HG03045 (cell line): ENCODE data around the gene KMT2D.

ENCODE experiments used
- ATAC-seq: cut with Tn5 transposase; IDR thresholded peaks from one replicate; pipeline ENCODE4 v1.9.1; 2021; ENCODE audit warnings: mild to moderate bottlenecking, moderate library complexity; ENCODE audit not compliant: unreplicated experiment

KMT2D gene

DNA sequence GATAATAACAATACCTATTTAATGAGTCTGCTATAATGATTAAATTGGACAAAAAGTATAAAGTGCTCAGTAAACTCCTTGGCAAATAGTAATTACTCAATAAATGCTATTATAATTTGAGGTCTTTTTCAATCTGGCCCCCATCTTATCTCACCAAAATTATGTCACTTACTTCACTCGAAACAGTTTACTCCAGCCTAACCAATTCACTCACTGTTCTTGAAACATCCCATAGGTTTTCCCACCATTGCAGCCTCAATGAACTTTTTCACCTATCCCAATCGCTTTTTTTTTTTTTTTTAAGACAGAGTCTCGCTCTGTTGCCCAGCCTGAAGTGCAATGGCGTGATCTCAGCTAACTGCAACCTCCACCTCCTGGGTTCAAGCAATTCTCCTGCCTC lies 24.6 kb downstream of the KMT2D start:
- no peak for ATAC-seq

DNA sequence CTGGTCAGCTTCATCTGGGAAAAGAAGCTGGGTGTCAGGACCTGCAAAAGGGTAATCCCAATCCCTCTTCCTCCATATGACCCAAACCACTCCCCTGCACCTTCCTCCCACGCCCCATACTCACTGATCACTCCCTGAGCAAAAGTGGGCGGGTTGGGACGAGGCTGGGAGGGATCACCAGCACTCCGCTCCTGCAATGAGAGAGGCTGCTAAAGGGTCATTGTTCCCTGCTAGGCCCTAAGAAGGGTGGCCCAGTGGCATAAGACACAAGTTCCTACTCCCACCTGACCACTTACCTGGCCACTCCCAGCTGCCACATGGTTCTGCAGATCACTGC lies 26.3 kb downstream of the KMT2D start:
- no peak for ATAC-seq

DNA sequence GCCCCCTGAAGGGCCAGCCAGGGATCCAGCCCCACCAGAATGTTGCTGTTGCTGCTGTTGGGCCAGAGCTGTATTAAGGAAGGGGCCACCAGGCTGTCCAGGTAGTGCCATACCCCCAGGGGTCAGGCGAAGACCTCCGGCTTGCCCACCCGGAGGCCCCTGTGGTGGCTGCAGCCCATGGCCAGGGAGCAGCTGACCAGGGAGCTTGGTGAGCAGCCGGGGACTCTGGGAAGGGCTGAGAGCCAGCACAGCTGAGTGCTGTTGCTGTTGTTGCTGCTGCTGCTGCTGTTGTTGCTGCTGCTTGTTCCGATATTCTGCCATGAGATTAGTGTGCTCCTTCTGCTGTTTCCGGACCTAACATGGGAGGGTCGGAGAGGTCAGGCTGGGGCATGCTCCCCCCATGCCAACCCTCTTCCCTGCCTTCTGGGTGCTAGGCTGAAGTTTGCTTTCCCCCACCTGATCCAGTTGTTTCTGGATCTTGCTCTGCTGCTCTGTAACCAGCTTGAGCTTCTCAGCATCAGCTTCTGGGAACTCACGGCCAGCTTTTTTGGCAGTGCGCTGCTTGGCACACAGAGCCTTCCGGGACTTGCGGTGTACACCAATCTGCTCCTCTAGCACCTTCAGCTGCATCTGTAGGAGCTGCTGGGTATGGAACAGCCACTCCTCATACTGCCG lies 26.8 kb downstream of the KMT2D start:
- ATAC-seq: no peak

DNA sequence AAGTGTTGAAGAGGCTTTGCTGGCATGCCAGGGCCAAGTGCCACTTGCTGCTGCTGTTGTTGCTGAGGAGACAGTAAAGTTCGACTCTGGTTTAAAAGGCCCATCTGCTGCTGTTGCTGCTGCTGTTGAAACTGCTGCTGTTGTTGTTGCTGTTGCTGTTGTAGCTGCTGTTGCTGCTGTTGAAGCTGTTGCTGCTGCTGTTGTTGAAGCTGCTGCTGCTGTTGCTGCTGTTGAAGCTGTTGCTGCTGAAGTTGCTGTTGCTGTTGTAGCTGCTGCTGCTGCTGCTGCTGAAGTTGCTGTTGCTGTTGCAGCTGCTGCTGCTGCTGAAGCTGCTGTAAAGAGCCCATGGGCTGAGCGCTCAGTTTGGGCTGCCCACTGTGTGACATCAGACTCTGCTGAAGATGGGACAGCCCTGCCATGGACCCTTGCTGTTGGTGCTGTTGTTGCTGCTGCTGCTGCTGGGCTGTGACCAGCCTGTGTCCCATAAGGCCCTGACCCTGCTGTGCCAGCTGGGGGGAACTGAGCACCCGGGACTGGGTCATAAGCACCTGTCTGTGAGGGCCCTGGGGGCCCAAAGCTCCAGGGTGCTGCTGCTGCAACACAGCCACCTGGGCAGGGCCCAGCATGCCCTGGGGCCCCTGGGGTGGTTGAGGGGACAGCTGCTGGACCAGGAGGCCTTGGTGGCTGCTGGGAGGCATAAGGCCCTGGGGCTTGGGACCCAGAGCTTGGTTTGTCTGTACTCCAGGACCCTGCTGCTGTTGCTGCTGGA lies 27.7 kb downstream of the KMT2D start:
- ATAC-seq: no peak

DNA sequence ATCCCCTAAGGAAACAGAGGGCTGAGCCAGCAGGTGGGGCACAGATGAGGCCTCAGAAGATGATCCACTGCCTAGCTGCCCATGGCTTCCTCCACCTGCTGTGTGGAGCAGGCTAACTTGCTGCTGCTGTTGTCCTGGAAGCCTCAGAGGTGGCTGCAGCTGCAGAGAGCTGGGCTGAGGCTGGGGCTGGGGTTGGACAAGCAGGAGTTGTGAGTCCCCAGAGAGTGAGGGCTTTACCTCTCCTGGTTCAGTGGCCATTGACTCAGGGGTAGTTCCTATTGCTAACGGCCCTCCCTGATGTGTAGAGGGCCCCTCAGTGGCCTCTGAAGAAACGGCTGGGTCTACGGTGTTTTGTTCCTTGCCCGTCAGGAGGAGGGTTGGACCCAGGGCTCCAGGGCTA lies 28.3 kb downstream of the KMT2D start:
- ATAC-seq: no peak

DNA sequence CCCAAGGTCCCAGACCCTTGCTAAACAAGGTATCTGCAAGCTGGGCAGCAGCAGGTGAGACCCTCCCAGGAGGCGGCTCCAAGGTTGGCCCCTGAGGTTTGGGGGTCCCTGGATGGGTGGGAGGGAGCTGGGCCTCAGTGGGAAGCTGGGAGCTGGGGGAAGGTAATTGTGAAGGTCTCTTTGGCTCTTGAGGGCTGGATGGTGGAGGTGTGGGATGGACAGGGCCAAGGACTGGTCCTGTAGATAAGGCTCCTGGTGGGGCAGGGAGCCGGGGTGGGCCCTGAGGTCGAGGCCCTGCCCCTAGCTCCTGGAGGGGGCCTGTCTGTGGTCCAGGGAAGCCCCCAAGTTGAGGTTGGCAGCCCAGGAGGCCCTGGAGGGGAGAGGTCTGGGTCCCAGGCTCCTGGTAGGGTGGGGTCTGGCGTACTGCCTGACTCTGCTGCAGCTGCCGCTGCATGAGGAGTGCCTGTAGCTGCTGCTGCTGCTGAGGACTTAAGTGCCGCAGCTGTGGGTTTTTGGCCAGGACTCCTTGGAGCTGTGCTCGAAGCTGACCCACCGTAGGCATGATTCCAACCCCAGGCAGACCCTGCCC lies 28.9 kb downstream of the KMT2D start:
- no peak for ATAC-seq

DNA sequence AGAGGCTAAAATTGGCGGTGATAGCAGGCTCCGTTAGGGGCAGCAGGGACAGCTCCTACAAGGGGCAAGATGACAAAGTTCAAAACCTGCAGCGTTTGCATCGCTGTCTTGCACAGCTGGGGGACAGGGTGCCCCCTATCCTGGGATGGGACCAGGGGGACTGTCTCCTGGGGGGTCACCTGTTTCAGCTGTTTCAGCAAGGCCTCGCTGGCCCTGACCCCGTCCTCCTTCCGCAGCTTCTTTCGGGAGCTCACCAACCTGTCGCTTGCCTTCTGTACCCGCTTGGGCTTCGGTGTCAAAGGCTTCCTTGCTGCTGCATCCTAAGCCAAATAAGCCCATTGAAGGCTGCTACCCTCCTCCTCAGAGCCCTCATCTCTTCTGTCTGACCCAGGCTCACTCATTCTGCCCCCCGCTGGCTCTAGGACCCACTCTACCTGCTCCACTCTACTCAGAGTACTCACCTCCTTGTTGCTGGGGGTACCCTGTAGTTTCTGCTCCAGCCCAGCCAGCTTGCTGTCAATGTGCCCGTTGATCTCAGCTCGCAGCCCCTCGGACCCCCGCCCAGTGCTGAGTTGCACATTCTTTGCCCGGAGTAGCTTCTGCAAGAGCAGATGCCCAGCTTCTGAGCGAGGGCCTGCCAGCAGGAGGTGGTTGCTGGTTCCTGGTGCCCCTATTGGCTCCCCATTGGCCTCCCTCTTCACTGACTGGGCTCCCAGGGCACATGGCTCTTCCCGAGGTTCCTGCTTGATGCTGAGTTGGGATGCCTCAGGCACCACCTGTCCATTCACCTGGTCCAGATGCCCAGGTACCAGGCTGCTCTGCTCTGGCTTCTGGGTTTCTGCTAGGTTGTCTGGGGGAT lies 29.7 kb downstream of the KMT2D start:
- ATAC-seq: no peak

DNA sequence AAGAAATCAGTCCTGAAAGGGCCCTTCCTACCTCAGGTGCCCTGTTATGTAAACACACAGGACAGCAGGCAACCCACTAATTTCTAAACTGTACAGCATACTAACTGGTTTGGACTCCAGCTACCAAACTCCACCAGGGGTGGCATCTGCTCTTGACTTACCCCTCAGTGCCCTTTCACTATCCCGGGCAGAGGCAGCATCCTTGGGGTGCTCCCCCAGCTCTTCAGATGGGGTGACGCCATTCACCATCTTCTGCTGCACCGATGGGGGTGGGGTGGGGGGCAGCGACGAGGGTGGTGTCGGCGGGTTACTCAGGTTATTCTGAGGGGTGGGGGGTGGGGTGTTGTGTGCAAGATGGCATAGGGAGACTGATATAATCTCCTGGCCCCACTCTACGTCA lies 30.5 kb downstream of the KMT2D start:
- ATAC-seq: no peak

DNA sequence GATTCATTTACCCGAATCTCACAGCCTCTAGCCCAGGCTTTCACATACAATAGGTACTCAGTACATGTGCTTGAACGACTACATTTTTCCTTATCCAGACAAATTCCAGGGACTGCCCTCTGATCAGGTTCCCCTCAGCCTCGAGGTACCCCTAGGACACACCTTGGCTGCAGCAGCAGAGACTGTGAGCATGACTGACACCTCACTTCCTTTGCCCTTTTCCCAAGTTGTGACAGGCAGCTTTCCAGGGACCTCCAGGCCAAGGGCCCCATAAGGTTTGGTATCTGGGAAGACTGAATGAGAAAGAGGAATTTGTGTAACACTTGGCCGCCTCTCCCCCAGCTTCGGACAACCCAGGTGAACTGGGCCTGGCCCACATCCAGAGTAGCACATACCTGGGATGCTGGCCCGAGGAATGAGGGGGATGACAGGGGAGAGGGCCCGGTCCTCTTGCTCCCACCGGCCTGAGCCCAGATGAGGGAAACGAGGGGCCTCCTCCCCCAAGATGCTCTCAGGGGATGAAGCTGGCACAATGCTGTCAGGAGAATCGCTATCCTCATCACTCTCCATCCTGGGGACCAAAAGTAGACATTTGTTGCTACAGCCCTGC lies 31.8 kb downstream of the KMT2D start:
- no peak for ATAC-seq

DNA sequence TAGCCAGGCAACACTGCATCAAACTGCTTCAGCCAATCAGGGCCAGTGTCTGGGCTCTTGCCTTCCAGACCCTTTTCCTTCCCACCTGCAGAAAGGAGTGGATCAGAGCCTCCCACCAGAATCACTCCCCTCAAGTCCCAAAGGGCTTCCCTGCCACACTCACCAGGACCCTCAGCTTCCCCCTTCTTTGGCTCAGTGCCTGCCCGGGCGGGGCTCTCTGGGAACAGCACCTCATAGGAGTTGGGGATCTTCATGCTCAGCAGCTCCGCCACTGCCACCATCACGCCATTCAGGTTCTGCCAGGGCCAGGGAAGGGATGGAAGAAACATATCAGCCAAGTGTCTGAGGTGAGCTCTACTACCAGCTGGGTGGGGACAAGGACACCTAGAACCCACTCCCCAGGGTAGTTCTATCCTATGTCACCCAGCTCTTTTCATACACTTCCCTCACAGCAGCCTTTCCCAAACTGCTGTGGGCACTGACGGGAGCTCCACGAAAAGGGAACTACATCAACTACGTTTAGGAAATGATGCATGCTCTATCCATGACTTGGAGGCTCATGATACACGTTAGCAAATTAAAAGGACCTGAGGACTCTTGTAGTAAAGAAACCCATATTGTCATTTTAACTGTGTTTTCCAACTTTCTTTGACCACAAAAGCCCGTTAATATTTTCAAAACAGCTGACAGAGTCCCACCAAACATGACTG lies 32.6 kb downstream of the KMT2D start:
- ATAC-seq: no peak

DNA sequence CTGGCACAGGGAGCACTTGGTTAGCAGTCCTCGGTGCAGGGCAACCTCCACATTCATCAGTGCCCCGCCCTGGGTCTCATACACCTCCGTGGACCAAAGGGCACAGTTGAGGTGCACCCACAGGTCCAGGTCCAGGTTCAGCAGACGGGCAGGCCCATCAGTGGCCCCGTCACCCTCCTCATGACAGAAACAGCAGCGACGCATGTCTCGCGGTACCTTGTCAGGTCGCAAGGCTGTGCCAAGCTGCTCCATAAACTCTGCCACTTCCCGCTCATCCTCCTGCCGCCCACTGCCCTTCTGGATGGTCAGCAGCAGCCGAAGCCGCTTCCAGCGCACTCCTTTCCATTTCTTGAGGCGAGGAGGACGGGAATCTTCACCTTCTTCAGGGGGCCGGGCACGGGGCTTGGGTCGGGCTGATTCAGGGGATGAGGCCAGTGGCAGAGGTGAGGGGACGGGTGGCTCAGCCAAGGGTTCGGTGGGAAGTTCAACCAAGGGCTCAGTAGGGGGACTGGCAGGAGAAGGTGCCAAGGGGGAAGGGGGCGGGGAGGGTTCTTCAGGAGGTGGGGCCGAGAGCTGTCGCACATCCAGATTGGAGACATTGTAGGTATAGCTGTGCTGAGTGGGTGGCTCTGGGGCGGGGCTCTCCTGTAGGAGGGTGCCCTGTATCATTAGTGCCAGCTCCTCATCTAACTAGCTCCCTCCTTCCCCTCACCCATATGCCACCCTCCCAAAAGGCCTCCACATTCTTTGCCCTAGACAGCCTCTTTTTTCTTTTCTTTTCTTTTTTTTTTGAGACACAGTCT lies 33.7 kb downstream of the KMT2D start:
- ATAC-seq: no peak

DNA sequence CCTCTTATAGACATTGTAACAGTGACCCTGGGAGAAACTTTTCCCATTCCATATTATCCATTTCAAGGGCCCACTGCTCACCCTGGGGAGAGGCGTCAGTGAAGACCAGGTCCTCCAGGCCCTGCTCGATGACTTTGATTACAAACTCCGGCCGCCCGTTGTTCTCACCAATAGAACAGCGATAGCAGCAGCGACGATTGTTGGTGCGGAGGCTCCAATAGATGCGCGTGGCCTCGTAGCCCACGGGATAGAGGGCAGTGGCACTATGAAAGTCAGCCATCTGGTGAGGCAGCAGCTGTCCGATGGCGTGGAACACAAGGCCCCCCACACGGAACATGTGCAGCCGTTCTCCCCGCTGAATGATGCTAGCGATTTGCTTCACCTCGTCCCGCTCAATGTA lies 34.5 kb downstream of the KMT2D start:
- no peak for ATAC-seq

DNA sequence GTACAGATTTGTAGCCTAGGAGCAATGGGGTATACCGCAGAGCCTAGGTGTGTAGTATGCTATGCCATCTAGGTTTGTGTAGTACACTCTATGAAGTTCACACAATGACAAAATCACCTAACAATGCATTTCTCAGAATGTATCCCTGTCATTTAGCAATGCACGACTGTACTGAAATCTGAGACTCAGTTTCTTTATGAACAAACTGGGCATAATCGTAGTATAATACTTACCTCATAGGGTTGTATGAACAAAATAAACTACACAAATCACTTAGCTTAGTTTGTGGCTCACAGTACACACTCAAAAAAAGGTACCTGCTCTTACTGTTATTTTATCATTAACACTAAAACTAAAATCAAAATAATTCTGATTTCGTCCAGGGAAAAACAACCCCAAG lies 35.1 kb downstream of the KMT2D start:
- ATAC-seq: no peak

DNA sequence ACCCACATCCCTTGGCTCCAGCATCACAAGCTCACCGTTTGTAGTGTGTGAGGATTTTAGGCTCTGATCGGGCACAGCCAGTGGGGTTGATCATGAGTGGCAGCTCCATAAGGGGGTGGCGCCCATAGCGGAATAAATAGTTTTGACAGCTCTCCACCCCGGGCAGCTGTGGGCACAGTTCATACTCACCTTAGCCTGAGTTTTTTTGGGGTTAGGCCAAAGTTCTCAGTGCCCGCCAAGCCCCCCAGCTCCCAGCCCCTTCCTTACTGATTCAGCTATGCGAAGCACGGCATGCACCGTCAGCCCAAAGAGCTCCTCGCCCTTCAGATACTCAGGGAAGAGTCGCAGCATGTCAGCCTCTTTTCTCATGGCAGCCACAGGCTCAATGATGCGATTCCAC lies 36.1 kb downstream of the KMT2D start:
- no peak for ATAC-seq

DNA sequence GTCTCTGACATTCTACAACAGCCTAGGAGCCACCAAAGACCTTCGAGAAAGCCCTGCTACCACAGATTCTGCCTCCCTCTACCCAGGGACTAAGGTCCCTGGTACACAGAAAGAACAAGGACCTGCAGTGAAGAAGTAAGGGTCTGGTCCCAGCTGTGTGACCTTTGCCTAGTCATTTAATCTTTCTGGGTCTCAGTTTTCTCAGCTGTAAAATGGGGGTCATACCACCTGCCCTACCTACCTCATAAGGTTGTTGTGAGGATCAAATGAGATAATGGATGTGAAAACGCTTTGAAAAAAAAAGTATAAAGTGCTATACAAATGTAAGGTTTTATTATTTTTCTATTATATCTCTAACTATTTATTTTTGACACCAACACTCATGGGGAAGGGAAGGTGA lies 36.8 kb downstream of the KMT2D start:
- ATAC-seq: no peak

DNA sequence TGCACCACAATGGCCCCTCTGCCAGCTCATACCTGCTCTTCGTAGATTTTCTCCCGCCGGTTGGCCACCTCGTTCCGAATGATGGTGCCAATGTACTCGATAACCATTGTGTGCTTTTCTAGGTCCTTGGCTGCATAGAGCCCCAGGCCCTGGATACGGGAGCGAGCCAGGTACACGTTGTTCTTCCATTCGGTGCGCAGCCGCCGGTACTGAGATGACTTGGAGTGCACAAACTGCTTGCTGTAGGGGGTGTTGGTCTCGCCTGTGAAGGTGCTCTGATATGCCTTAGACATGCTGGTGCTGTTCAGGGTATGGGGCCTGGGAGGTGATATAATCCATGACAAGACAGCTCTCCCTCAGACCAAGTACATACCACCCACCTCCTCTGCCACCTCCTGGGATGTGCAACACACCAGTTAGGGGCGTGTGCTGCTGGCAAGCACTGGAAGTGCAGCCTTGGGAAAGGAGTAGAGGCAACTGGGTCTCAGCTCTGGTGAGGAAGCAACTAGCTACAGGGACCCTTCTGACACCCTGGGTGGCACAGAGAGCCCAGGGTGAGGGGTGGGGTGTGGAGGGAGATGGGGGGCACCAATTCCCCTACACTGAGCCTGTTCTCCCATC lies 37.9 kb downstream of the KMT2D start:
- ATAC-seq: no peak

DNA sequence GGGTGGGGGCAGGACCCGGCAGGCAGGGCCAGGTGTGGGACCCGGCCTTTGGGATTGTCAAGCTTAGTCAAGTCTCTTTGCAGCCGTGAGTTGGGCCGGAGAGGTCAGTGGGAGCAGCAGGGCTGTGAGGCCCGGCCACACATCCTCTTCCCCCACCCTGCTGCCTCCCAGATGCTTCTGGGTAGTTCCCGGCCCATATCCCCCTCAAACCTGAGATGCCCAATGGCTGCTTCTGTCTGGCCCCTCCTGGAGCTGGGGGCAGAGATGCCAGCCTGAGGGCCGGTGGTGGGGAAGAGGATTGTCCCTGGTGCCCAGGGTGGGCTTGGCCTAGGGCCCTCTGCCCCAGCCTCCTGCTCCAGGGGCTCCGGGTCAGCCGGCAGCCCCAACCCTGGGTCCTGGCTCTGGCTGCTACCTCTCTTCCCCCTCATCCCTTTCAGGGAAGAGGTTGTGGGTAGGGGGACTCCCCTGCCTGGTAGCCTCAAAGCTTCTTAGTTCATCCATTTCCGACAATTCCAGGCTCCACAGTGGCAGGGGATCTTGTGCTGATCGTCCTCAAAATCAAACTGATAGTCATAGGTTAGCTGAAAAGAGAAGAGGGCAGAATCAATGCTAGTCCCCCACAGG lies 39.2 kb downstream of the KMT2D start:
- no peak for ATAC-seq

DNA sequence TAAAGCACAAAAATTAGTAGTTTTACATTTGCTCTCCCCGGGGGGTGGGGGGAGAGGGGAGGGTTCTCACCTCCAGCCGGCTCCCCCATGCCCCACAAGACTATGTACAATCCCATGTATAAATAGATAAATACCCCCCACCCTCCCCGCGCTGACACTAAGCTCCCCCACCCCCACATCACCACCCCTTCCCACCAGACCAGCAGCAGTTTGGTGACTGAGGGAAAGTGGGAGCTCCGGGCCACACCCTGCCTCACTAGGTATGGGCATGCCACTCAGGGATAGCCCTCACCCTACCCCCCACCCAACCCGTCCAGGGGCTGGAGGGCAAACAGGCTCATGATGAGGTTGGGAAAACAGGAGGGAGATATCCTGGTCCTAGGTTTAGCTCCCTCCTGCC lies 40.2 kb downstream of the KMT2D start:
- no peak for ATAC-seq
